Psoas muscle (tissue), 8 donors: ENCODE data around the gene CACNA2D1. TPM values are rescaled to one million over a fixed set of nuclear protein-coding genes. Genes with fewer than 3 reads are reported as not detected.

Source experiments
- ATAC-seq, 4 donors: fragments of 200-7000 bp; cut with Tn5 transposase; one replicate each; pipeline ENCODE4 v1.9.1; 2020; ENCODE audit warnings: moderate library complexity in 3 of 4, mild to moderate bottlenecking in 2 of 4
- DNase-seq, 2 donors: peaks; one replicate each; pipeline ENCODE4 v3.0.0-alpha.2; 2020
- H3K27ac ChIP-seq: fragments of 200-600 bp; one replicate; pipeline ENCODE4 v1.8.0; 2022
- H3K27me3 ChIP-seq, 3 donors: fragments of 200-600 bp in 1 of 3; one replicate each; pipeline versions ENCODE4 v1.6.1 to v1.8.0; 2013 to 2022; ENCODE audit warnings: low read length in 2 of 3, mild to moderate bottlenecking in 2 of 3, moderate library complexity in 1 of 3; ENCODE audit not compliant: insufficient read depth in 3 of 3
- H3K36me3 ChIP-seq, 2 donors: fragments of 200-600 bp in 1 of 2; one replicate each; pipeline versions ENCODE4 v1.6.1 to v1.8.0; 2013 to 2022; ENCODE audit warnings: low read depth in 1 of 2, mild to moderate bottlenecking in 1 of 2, moderate library complexity in 1 of 2; ENCODE audit not compliant: insufficient read depth in 1 of 2
- H3K4me1 ChIP-seq: fragments of 200-600 bp; one replicate; pipeline ENCODE4 v1.8.0; 2022
- H3K4me3 ChIP-seq: fragments of 200-600 bp; one replicate; pipeline ENCODE4 v1.8.0; 2022; ENCODE audit warnings: mild to moderate bottlenecking
- H3K9me3 ChIP-seq: fragments of 200-600 bp; one replicate; pipeline ENCODE4 v1.8.0; 2022
- CTCF ChIP-seq: fragments of 200-600 bp; IDR thresholded peaks from one replicate; pipeline ENCODE4 v1.8.0; 2022; ENCODE audit warnings: antibody characterized with exemption
- WGBS, 3 donors: extraction: QIAGEN DNeasy Blood & Tissue Kit; methylation state at CpG; one replicate each; pipeline versions ENCODE4 v1.1.6 to v1.1.7; 2013; 5-methylcytosine and 5-hydroxymethylcytosine counted together
- intact Hi-C, 2 donors: fragments of 100-400 bp; cut with DNase I; formaldehyde crosslinking; loops; one replicate each; pipeline versions ENCODE4 v1.11.0 to v1.14.2; 2022
- polyA plus RNA-seq, 3 donors: library from polyadenylated mRNA; stranded (reverse); fragments of 200-250 nt; gene quantifications; one replicate each; pipeline ENCODE4 v1.2.3, GENCODE V29; 2013
- total RNA-seq, 4 donors: library from RNA; stranded (reverse); fragmentation: NEBNext Ultra II Directional in 2 of 4; extraction: Animal tissue kit (Norgen Biotek cat#: 25700) in 2 of 4; gene quantifications; one replicate each; pipeline versions ENCODE4 v1.2.1 to v1.2.4, GENCODE V29; 2021 to 2023
- donor health status: healthy with polysubstance abuse.
- donor health status: DM: no; HTN: no; CAD: no; lungs with moderate emphysema.
- donor health status: Bipolar disorder and iron deficiency.
- donor health status: healthy.
- donor health status: DM: yes; HTN: yes; CAD: no.
- donor health status: DM: no; HTN: no; CAD: no.
- donor health status: DM: no; HTN: no; CAD: no.
- donor health status: DM: yes; HTN: yes; CAD: no.

CACNA2D1 gene
- total and polyA plus RNA-seq, 7 donors, result 10.2 to 167 (median 97.5) TPM

GRCh38 chr7:82049891-82050533, 393.6 kb downstream of the CACNA2D1 start:
- H3K9me3 ChIP-seq, result no peaks in the 10 kb centered on the region
- WGBS, 3 donors, result 89 to 98% (median 97%) methylated on average over 1 of the region's 1 CpG
- H3K36me3 ChIP-seq, result peaks cover 5 to 6% of the 10 kb centered on the region in 2 donors
- ATAC-seq (peak; percentile 44 to 73 (median 66)), DNase-seq (no peak)
- TF ChIP-seq CTCF, result no peak
- no peak overlapping the region for H3K27ac ChIP-seq
- intact Hi-C loops, result loop anchor here (5.0 to 10.0 kb wide), 3 partner anchors 425 to 522 kb away; no protein-coding TSS in a partner anchor
- H3K4me3 ChIP-seq, result no peak overlapping the region
- H3K4me1 ChIP-seq, result no peaks in the 10 kb centered on the region
- no peaks in the 10 kb centered on the region for H3K27me3 ChIP-seq

GRCh38 chr7:82049442-82049841, 394.1 kb downstream of the CACNA2D1 start:
- peak in 1 of 4 donors; percentile 40 for ATAC-seq

GRCh38 chr7:82044497-82045080, 399.0 kb downstream of the CACNA2D1 start:
- Histone ChIP-seq H3K4me1 (no peaks in the 10 kb centered on the region), H3K4me3 (no peak overlapping the region), H3K9me3 (no peaks in the 10 kb centered on the region), H3K27me3 (no peaks in the 10 kb centered on the region), H3K27ac (no peak overlapping the region), H3K36me3 (no peaks in the 10 kb centered on the region)
- ATAC-seq (peak in 3 of 4 donors; percentile 43 to 87 (median 66)), DNase-seq (no peak)
- TF ChIP-seq CTCF, result peak; percentile 83
- intact Hi-C loops, result loop anchor here (2.0 to 10.0 kb wide), 4 partner anchors 430 to 528 kb away; no protein-coding TSS in a partner anchor
- WGBS, 3 donors, result 17 to 48% (median 25%) methylated on average over 2 of the region's 2 CpGs

More at GRCh38 chr7:82049442-82049841, 394.1 kb downstream of the CACNA2D1 start:
- H3K27me3 ChIP-seq, result no peaks in the 10 kb centered on the region
- H3K27ac ChIP-seq, result no peak overlapping the region
- TF ChIP-seq CTCF, result no peak
- no peaks in the 10 kb centered on the region for H3K9me3 ChIP-seq
- 65 to 76% (median 72%) methylated on average over 5 of the region's 5 CpGs for WGBS, 3 donors
- DNase-seq, result no peak
- no peak overlapping the region for H3K4me3 ChIP-seq
- intact Hi-C loops, result loop anchor here (5.0 to 10.0 kb wide), 3 partner anchors 425 to 523 kb away; no protein-coding TSS in a partner anchor
- peaks cover 5 to 6% of the 10 kb centered on the region in 2 donors for H3K36me3 ChIP-seq
- no peaks in the 10 kb centered on the region for H3K4me1 ChIP-seq

- WGBS, 3 donors, result 68 to 76% (median 75%) methylated on average over 1 of the region's 1 CpG
These were observed 404.0 kb downstream of the CACNA2D1 start for GRCh38 chr7:82039621-82040020.

More at GRCh38 chr7:82039621-82040020, 404.0 kb downstream of the CACNA2D1 start:
- no peak overlapping the region for H3K4me3 ChIP-seq
- H3K9me3 ChIP-seq, result no peaks in the 10 kb centered on the region
- H3K27me3 ChIP-seq, result no peaks in the 10 kb centered on the region
- H3K36me3 ChIP-seq, result peaks cover 0 to 9% of the 10 kb centered on the region in 2 donors
- no peaks in the 10 kb centered on the region for H3K4me1 ChIP-seq
- no peak for TF ChIP-seq CTCF
- no peak for DNase-seq
- H3K27ac ChIP-seq, result no peak overlapping the region
- intact Hi-C loops, result loop anchor here (10.0 kb wide), 2 partner anchors 435 to 445 kb away; no protein-coding TSS in a partner anchor
- no peak for ATAC-seq
